ENCODE measurements around the gene NRROS.

- TF ChIP-seq YY1 (IDR thresholded peaks at IDR 0.05; ENCODE audit: low read depth, low read length) (no peak), ESRRA (IDR thresholded peaks at IDR 0.05; ENCODE audit: low read length) (no peak), EZH2 (IDR thresholded peaks at IDR 0.05; ENCODE audit: borderline replicate concordance, control insufficient read depth, low read depth, low read length) (no peak), TCF12 (IDR thresholded peaks at IDR 0.05; ENCODE audit: low read depth, low read length) (no peak), RFX5 (IDR thresholded peaks at IDR 0.05; ENCODE audit: low read depth, low read length) (no peak)
- TF ChIP-seq, protein P1, sequence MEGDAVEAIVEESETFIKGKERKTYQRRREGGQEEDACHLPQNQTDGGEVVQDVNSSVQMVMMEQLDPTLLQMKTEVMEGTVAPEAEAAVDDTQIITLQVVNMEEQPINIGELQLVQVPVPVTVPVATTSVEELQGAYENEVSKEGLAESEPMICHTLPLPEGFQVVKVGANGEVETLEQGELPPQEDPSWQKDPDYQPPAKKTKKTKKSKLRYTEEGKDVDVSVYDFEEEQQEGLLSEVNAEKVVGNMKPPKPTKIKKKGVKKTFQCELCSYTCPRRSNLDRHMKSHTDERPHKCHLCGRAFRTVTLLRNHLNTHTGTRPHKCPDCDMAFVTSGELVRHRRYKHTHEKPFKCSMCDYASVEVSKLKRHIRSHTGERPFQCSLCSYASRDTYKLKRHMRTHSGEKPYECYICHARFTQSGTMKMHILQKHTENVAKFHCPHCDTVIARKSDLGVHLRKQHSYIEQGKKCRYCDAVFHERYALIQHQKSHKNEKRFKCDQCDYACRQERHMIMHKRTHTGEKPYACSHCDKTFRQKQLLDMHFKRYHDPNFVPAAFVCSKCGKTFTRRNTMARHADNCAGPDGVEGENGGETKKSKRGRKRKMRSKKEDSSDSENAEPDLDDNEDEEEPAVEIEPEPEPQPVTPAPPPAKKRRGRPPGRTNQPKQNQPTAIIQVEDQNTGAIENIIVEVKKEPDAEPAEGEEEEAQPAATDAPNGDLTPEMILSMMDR (IDR thresholded peaks at IDR 0.05 in 2 of 3, conservative IDR thresholded peaks at IDR 0.05 in 1 of 3; ENCODE audit: control insufficient read depth in 2 of 3, extremely low read depth in 1 of 3, insufficient read depth in 1 of 3, low read depth in 3 of 3, low read length in 3 of 3): no peak
These were observed 66.8 kb downstream of the NRROS start for GRCh38 chr3:196706327-196706726.

Data from GM12878 (cell line).